NCI-H1930 (cell line): ENCODE measurements around the gene C1D.
"Not testable (repeated sequence)": the region's sequence is repeated elsewhere in the genome, so short reads cannot be mapped to it uniquely, and the experiment has no call there.

Source experiments
- DNase-seq, 2 experiments: peaks; one replicate each; lab custom pipeline; 2025; lab: John Stamatoyannopoulos, UW

The C1D gene, protein sequence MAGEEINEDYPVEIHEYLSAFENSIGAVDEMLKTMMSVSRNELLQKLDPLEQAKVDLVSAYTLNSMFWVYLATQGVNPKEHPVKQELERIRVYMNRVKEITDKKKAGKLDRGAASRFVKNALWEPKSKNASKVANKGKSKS

DNA sequence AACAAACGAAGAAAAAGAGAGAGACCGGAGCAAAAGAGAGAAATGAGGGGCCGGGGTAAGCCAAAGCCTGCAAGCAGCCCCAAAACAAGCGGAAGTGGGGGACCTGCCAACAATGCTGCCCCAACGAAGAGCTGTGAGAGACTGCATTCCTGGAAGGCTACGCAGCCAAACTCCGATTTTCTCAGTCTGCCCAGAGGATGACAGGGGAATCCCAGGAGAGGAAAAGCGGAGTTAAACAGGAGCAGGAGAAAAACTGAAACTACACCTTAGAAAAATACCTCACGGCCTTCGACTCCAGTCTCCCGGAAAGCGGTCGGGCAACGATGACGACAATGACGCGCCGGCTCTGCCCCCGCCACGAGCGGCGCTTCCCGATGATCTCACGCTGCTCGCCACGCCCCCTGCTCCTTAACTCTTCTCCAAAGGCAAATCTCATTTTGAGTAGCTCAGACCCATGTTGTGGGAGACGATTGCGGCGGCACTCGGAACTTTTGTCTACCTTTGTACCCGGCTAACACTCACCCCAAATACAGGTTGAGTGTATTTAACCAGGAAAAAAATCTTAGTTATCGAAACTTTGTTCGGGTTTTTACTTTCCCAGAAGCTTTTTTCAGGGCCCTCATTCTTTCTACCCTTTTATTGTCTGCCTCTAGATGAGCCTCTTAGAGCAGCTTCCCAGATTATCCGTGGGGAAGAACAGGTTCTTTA is at the start of gene C1D:
Gene C1D (minus strand): TSS at position 325 of the 708 bp plus-strand sequence. CDS start 15,694 bp downstream, outside the sequence.
- peak; percentile 76 to 85 for DNase-seq

DNA sequence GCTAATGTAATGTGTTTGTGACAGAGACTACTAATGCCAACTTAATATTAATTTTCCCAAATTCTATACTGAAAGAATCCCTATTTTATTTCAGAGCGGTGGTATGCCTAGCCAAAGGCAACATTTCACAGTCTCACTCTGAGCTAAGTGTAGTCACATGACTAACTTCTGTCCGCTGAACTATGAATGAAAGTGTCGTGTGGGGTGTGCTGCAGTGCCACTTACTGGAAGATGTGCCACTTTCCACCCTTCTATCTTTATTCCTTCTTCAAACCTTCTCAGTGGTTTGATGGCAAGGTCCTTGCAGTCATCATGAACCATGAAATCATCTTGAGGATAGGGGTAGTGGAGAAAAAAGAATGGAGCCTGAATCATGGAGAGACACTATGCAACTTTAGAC is 47.3 kb upstream of the C1D start:
- DNase-seq, result no peak

DNA sequence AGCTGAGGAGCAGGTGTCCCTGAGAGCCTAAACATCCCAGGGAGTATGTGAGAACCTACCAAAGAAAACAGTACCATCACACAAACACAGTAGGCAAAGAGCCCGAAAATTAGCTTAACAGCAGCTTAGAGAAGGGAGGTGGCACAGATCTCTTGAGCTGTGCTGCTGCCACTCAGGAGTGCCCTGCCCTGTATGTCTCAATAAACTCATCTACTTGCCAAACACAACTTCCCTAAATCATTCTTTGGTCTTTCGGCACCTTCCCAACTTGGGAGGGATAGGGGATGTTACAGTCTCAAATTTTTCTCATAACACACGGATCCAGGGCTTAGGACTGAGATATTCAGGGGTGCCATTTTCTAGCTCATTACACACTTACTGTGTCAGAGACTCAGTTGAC is 45.3 kb upstream of the C1D start:
- DNase-seq, result no peak

DNA sequence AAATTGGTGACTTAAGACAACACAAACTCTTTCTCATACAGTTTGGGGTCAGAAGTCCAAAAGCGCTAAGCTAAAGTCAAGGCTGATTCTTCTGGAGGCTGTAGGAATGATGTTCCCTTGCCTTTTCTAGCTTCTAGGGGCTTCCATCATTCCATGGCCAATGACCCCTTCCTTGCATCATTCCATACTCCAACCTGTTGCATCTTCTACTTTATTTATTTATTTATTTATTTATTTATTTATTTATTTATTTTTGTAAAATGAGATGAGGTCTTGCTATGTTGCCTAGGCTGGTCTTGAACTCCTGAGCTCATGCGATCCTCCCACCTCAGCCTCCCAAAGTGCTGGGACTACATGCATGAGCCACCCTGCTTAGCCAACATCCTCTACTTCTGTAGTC is 44.7 kb upstream of the C1D start:
- DNase-seq, result no peak

DNA sequence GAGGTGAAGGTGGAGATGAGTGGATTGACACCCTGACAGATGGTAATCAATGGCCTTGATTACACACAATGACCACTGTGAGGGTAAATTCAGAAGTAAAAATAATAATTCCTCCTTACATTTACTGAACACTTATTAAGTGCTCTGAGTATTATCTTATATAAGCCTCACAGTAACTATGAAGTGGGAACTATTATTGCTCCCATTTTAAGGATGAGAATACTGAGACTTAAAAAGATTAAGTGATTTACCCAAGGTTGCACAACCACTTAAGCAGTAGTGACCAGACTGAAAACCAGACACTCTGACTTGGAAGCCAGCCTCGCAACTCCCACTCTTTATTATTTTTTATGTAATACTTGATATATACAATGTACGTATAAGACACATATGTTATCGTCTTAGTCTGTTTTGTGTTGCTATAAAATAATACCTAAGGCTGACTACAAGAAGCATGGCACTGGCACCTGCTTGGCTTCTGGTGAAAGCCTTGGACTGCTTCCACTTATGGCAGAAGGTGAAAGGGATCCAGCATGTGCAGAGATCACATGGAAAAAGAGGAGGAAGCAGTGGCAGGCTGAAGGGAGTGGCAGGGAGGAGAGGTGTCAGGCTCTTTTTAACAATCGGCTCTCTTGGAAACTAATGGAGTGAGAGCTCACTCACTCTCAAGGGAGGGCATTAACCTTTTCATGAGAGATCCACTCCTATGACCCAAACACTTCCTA is 41.5 kb upstream of the C1D start:
- DNase-seq, result no peak

DNA sequence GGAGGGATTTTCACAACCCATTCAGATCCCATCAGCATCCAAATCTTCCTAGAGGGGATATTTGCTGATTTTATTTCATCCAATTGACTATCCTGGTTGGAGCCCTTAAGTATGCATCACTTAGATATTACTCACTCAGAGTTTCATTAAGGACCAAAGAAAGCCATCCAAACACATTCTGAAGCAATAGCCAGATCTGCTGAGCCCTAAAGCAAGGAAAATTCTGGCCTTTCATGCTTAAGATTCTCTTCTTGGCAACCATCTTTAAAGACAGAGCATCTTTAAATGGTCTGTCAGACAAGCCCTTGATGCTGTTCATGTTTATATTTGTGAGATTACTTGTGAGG is 40.9 kb upstream of the C1D start:
- DNase-seq, result no peak

DNA sequence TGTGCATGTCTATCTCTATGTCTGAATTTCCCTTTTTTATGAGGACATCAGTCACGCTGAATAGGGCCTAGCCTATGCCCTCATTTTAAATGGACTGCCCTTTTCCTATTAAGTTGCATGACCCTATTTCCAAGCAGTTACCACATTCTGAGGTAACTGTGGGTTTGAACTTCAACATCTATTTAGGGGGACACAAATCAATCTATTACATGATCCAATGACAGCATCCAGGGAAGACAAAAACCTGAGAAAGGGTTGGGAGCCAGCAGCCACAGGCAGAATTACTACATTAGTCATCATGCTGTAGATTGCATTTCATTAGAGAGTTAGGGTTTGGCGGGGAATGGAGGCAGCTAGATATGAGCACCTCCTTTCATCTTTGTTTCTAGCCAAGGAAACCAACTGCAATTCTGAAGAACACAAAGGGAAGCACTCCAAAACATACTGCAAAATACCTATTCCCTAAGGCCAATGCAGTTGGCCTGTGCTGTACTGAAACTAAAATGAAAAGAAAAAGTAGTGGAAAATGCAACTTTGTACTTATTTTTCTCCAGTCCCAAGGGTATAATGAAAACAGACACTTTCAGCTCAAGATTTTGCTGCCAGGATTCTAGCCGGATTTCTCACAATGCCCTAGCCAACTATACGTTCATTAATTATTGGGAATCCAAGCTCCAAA is 40.4 kb upstream of the C1D start:
- DNase-seq, result no peak

DNA sequence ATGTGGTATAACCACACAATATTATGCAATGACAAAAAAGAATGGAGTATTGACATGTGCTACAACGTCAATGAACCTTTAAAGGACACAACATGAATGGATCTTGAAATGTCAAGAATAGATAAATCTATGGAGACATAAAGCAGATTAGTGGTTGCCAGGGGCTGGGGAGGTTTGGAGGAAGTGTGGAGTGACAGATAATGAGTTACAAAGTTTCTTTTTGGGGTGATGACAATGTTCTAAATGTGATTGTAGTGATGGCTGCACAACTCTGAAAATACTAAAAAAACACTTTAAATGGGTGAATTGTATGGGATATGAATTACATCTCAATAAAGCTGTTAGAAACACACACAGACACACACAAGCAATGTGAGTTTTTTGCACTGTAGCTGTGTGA is 37.4 kb upstream of the C1D start:
- no peak for DNase-seq

DNA sequence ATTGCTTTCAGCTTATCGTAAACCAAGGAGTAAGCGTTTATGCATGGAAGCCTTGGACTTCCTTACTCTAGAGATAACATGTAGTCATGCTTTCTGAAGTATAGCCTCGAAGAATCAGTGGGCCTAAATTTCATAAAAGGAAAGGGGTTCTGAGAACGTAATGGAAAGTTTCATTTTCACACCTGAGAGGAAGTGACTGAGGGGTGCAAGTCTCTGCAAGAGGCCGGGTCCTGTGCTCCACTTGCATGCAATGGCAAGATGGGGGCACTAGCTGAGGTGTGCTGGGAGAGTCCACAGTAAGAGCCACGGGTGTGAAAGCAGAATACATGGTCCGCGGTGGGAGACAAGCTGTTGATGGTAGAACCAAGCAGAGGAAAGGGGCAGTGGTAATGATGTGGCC is 36.5 kb upstream of the C1D start:
- DNase-seq, result no peak

DNA sequence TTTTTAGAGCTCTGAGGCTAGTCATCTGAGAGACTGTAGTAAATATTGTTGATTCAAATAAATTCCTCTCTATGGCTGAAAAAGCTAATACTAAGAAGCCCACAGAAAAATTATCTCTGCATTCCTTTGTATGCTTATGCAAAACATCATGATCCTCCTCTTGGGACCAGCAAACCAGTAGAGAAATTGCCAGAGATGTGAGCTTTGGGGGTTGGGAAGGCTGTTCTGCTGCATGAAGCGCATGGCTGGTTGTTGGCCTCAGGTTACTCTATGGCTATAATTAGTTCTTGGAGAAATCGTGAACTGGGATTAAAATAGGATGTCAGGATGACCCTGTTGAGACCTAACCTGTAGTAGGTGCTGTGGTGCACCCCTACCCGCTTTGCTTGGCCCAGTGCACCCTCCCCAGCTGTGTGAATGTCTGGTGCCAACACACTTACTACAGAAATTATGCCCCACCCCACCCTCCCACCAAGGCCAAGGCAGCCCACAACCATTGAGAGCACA is 35.5 kb upstream of the C1D start:
- DNase-seq, result no peak

DNA sequence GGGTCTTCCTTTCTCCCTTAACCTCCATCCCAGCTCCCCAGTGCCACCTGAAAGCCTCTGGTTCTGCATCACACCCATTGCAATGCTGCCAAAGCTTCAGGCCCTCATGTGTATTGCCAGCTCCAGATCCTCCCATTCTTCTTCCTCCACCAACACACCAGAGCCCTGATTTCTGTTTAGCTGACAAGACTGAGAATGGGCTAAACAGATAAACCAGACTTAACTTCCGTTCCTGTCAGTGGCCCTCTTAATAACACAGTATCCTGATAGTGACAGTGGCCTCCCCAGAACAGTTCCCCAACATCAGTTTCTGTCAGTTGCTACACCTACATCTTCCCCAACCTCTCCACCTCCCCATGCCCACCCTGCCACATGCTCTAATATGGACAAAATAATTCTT is 31.3 kb upstream of the C1D start:
- no peak for DNase-seq

DNA sequence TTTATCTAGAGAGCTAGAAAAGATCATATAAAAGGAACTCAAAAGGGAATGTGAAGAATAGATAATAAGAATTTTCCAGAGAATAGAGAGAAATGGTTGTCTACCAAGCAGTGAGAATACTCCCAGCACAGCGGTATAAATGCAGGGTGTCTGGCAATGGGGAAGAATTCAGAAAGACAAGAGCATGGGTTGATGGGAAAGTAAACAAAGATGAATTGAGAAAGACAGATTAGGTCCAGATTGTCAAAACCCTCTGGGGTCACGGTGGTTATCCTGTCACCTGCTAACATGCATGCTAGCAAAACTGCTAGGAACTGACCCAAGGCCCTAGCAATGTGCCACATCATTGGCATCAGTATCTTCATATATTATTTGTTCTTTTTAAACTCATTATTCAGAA is 30.8 kb upstream of the C1D start:
- no peak for DNase-seq

DNA sequence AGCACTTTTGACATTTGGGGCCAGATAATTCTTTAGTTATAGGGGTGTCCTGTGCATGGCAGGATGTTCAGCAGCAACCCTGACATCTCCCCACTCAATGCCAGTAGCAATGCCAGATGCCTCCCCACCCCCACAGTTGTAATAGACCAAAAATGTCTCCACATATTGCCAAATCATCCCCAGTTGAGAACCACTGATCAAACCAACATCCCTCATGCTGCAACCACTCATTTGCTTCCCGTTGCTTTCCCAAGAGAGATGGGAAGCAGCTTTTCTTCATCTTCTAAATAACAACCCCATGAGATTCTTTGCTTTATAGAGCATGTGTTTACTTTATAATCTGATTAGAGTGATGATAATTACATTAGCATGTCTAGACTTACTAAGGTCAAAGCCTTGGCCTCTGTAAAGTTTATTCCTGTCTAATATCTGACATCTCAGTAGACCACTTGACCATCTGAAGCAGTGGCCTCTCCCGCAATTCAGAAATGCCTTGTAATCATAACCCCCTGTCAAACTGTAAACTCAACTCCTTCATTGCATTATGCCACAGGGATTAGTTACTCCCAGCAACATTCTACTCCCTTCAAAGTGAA is 28.7 kb upstream of the C1D start:
- no peak for DNase-seq

DNA sequence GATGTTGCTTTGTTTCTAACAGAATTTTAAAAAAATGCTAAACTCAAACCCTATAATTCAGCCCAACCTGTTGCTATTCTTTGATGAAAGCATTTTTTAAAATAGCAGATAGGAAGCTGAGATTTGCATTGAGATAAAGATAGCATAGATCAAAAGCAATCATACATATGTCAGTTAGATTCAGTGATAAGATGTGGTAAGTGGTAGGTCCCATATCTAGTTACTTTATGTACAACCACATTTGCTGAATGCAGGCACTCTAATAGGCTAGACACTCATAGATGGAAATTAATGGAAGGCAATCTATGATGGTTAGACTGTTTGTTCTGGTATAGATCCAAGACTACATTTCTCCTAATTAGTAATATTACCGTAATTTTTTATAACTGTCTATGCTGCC is 27.2 kb upstream of the C1D start:
- DNase-seq, result no peak

DNA sequence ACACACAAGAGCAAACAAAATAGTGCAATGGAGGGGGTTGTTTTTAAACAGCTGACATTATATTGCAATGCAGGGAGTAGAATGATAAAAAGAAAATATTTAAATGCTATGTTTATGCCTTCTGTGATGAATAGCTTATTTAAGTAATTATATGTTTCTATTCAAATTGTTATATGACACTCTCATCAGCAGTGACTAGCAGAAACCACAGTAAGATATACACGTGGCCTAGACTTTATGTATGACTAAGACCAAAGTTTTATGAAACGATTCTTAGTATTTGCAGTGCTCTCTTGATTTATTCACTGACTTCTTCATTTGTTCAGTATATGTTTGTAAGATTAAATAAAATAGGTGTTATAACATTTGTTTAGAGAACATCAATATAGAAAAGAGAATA is 26.1 kb upstream of the C1D start:
- no peak for DNase-seq

DNA sequence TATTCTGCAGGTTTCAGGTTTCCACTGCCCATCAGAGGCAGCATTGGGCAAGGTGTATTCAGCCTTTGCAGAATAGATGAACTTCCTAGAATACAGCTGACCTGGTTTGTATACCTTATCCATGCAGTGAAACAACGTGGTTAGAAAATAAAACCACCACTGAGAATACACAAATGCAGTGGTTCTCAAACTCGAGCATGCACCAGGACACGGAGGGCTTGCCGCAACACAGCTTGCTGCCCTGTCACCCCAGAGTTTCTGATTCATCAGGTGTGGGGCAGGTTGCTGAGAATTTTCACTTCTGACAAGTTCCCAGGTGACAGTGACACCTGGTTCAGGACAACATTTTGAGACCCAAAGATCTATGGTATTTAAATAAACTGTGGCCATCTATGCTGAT is 23.4 kb upstream of the C1D start:
- DNase-seq, result no peak

DNA sequence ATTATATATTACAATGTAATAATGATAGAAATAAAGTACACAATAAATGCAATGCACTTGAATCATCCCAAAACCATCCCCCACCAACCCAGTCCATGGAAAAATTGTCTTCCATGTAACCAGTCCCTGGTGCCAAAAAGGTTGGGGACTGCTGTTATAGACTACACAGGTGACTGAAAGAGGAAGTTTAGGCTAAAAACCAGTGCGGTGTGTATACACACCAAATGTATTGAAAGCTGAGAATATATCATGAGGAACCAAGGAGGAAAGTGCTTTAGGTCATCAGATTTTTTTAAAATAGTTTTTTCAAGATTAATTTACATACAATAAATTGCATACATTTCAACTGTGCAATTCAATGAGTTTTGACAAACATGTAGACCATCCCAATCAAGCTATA is 20.5 kb upstream of the C1D start:
- no peak for DNase-seq

DNA sequence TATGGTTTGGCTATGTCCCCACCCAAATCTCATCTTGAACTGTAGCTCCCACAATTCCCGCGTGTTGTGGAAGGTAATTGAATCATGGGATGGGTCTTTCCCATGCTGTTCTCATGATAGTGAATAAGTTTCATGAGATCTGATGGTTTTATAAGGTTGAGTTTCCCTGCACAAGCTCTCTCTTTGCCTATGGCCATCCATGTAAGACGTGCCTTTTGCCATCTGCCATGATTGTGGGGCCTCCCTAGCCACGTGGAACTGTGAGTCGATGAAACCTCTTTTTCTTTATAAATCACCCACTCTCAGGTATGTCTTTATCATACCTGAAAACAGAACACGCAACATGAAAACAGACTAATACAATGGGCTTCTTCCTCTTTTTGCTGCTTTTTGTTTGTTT is 11.2 kb upstream of the C1D start:
- no peak for DNase-seq

DNA sequence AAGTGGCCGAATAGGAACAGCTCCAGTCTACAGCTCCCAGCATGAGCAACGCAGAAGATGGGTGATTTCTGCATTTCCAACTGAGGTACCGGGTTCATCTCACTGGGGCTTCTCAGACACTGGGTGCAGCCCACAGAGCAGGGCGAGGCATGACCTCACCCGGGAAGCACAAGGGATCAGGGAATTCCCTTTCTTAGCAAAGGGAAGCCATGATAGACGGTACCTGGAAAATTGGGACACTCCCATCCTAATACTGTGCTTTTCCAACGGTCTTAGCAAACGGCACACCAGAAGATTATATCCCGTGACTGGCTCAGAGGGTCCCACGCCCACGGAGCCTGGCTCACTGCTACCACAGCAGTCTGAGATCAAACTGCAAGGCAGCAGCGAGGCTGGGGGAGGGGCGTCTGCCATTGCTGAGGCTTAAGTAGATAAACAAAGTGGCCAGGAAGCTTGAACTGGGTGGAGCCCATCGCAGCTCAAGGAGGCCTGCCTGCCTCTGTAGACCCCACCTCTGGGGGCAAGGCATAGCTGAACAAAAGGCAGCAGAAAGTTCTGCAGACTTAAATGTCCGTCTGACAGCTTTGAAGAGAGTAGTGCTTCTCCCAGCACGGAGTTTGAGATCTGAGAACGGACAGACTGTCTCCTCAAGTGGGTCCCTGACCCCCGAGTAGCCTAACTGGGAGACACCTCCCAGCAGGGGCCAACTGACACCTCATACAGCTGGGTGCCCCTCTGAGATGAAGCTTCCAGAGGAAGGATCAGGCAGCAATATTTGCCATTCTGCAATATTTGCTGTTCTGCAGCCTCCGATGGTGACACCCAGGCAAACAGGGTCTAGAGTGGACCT is 1.2 kb upstream of the C1D start:
- not testable (repeated sequence) for DNase-seq

DNA sequence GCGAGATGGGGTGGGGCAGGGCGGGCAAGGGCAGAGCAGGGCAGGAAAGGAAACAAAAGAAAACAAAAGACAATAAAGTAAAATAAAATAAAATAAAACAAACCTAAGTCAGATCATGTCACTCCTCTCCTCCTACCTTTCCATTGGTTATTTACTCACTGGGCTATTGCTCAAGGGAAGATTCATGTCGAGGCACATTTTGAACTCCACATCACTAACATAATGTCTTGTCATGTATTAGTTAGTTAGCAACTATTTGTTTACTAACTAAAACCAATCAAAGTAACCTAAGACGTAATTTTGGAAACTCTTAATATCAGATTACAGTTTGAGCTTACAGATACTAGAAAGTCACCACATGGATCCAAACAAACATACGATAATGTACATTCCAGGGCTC is 2.2 kb downstream of the C1D start:
- no peak for DNase-seq

DNA sequence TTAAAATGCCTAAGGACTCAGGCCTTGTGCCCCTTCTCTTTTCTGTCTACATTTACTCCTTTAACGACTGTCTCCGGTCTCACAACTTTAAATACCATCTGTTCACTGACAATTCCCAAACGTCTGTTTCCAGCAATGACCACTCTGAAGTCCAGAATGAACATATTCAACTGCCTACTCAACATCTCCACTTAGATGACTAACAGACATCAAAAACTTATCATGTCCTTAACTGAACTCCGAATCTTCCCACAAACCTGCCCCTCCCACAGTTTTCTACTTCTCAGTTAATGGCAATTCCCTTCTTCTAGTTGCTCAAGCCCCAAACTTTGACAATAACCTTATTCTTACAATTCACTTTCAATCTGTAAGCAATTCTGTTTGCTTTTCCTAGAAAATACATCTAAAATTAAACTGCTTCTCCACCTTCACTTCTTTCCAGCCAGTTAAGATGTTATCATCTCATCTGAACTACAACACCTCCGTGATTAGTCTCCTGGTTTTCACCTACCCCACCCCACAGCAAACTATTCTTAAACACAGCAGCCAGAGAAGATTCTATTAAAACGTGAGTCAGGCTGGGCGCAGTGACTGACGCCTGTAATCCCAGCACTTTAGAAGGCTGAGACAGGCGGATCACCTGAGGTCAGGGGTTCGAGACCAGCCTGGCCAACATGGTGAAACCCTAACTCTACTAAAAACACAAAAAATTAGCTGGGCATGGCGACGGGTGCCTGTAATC is 2.8 kb downstream of the C1D start:
- no peak for DNase-seq
